HG03060 (cell line): ENCODE data around the gene LCOR.
"Not testable (repeated sequence)": the region's sequence is repeated elsewhere in the genome, so short reads cannot be mapped to it uniquely, and the experiment has no call there.

Source experiments
- ATAC-seq: cut with Tn5 transposase; IDR thresholded peaks from one replicate; pipeline ENCODE4 v1.9.1; 2021; ENCODE audit warnings: low read depth, moderate number of reproducible peaks; ENCODE audit not compliant: unreplicated experiment

LCOR gene

DNA sequence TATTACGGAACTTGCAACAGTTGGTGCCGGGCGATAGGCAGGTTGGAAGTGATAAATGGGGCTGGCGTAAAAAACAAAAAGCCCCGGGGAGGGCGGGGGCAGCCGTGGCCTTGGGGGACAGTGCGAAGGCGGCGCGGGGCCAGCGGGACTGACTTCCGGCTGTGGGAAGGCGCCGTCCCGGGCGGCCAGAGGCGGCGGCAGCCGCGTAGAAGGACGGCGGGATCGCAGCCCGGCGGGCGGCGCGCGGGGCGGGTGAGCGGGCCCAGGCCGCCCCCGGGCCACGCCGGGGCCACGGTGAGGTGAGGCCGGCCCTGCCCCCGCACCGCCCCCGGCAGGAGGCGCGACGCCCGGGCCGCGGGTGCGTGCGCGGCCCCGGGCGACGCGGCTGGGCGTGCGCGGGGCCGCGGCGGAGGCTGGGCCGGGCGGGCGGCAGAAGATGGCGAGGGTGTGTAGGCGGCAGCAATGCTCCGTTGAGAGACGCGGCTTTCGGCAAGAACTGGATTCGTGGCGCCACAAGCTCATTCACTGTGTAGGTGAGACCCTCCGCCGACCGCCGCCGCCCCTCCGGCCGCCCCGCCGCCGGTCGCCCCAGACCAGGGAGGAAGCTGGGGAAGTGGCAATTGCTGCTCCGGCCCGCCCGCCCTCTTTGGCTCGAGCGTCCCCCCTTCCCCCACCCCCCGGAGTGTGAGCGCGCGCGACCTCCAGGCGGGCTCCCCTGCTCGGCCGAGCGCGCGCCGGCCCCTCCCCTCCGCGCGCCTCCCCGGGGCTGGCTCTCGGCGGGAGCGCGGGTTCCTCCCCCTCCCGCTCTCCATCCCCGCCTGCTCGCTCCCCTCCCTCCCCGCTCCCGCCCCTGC is at the start of gene LCOR:
TSS of gene LCOR (plus strand) at position 432 of the 854 bp plus-strand sequence. CDS start 116,760 bp downstream, outside the sequence.
- peak; percentile 26 for ATAC-seq

DNA sequence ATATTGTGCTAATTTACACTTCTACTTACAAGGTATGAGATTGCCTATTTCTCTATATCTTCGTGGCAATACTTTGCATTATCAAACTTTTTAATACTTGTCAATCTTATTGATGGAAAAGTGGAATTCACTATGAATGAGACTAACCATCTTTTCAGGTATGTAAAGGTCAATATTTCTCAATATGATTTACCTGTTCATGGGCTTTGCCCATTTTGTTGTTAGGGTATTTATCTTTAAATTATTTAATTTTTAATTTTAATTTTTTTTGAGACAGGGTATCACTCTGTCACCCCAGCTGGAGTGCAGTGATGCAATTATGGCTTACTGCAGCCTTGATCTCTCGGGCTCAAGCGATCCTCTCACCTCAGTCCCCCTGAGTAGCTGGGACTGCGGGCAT is 47.8 kb upstream of the LCOR start:
- no peak for ATAC-seq

DNA sequence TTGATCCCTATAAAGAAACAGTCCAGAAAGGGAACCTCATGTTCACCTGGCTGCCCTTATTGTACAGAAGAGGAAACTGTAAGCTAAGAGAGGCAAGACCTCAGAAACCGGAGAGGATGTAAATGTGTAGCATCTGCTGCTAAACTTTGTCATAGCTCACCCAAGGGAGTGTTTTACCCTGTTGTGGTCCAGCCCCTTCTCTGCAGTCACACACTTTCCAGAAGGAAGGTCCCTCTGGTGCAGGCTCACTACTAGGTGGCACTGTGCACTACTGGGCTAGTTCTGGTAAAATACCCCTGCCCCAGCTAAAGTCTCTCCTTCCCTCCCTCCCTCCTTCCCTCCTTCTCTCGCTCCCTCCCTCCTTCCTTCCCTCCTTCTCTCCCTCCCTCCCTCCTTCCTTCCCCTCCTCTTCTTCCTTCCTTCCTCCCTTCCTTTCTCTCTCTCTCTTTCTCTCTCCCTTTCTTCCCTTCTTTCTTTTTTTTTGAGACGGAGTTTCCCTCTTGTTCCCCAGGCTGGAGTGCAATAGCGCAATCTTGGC is 42.5 kb upstream of the LCOR start:
- no peak for ATAC-seq

DNA sequence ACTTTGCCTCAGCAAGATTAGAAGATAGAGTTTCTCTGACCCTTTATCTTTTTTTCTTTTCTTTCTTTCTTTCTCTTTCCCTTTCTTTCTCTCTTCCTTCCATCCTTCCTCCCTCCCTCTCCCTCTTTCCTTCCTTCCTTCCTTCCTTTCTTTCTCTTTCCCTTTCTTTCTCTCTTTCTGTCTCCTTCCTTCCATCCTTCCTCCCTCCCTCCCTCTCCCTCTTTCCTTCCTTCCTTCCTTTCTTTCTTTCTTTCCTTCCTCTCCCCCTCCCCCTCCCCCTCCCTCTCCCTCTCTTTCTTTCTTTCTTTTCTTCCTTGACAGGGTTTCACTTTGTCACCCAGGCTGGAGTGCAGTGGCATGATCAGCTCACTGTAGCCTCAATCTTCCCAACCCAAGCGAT is 40.2 kb upstream of the LCOR start:
- no peak for ATAC-seq

DNA sequence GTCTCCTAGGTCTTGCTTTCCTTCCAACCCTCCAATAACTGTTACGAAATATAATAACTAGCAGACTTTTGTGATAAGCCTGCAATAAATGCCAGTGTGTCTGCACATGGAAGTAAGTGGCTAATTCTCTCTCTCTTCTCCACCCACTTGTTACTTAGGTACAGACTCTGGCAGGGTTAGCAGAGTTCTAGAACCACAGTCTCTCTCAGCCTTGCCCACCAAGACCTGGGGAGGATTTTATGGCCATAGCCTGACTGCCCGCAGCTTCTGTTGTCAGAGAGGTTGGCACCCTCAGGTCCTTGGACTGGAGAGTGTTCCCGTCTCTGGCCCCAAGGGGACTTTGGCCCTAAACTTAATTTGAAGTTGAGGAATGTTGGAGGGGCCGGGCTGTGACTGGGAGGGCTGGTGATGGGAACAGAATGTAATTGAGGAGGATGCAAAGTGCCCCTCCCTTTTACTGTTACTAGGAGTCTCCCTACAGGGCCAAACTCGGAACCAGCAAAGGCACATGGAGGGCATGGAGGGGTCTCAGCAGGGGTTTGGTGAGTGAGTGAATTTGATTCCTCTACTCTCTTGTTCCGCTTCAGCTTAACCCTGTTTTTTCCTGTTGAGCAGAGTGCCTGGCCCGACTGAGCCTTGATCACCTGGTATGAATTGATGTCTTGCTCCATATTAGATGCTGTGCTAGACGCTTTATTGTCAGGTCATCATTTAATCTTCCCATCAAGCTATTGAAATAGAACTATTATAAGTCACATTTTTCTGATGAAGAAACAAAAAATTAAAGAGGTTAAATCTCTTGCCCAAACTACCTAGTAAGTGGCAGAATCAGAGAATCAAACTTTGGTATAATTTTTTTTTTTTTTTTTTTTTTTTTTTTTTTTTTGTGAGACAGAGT is 37.0 kb upstream of the LCOR start:
- no peak for ATAC-seq

DNA sequence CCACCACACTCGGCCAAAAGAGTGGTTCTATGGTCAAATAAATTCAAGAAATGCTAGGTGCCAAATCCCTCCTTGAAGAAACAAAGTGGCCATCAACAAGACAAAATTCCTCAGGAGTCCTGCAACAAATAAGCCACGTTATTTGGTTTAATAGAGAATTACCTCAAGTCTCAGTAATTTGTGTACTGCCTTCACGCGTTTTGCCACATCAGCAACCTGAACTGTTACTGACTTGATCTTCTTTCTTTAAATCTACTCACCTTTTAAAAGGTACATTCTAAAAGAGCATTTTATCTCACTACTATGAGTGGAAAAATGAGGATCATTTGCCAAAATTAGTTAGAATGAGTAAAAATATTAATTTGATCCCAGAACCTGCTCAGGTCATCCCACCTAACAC is 34.6 kb upstream of the LCOR start:
- ATAC-seq: no peak

DNA sequence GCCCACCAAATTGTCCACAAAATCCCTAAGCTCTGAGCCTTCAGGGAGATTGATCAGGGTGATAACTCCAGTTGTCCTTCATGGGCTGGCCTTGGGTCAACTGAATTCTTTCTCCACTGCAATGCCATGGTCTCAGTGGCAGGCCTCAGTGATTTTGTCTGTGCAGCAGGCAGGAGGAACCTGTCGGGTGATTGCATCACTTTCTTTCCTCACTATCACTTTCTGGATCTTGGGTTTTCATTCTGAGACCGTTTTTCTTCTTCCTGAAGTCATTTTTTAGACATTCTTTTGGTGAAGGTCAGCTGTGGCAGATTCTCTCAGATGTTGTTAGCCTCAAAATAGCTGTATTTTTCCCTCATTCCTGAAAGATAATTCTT is 28.8 kb upstream of the LCOR start:
- no peak for ATAC-seq

DNA sequence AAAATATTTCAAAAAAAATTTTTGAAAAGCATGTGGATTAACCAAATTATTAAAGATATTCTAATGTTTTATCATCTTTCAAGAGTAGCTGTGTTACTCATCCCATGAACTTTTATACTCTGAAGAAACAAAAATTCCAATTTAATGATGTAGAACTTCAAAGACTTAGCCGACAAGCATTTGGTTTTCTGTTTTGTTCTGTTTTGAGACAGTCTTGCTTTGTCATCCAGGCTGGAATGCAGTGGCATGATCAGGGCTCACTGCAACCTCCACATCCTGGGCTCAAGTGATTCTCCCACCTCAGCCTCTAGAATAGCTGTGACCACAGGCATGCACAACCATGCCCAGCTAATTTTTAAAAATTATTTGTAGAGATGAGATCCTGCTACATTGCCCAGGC is 17.8 kb upstream of the LCOR start:
- ATAC-seq: no peak

DNA sequence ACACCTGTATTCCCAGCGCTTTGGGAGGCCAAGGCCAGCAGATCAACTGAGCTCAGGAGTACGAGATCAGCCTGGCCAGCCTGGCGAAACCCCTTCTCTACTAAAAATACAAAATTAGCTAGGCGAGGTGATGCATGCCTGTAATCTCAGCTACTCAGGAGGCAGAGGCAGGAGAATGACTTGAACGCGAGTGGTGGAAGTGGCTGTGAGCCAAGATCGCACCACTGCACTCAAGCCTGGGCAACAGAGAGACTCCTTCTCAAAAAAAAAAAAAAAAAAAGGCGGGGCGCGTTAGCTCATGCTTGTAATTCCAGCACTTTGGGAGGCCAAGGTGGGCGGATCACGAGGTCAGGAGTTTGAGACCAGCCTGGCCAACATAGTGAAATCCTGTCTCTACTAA is 13.1 kb upstream of the LCOR start:
- ATAC-seq: not testable (repeated sequence)

DNA sequence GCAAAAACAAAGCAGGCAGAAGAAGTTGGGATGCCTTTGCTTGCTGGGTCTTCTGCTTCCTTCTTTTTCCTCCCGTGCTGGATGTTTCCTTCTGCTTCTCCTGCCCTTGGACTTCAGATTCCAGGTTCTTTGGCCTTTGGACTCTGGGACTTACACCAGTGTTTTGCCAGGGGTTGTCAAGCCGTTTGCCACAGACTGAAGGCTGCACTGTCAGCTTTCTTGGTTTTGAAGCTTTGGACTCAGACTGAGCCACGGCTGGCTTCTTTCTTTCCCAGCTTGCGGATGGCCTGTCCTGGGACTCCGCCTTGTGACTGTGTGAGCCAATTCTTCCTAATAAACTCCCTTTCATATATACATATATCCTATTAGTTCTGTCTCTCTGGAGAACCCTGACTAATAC is 11.3 kb upstream of the LCOR start:
- no peak for ATAC-seq

DNA sequence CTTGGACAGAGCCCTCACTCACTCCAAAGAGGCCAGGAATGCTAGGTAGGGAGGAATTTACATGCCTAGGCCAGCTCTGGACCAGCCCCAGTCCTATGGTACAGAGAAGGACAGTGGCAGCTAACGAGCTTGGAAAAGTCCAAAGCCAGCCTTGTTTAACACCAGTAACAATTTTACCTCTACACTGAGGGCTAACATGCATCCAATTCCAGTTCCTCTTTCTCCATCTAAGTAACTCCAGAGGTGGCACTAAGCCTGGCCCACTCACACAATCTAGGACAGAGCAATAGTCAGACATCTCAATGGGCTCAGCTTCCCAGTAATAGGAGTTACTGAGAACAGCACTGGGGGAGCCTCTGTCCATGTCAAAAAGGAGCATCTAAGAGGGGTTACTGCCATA is 5.7 kb upstream of the LCOR start:
- ATAC-seq: no peak

DNA sequence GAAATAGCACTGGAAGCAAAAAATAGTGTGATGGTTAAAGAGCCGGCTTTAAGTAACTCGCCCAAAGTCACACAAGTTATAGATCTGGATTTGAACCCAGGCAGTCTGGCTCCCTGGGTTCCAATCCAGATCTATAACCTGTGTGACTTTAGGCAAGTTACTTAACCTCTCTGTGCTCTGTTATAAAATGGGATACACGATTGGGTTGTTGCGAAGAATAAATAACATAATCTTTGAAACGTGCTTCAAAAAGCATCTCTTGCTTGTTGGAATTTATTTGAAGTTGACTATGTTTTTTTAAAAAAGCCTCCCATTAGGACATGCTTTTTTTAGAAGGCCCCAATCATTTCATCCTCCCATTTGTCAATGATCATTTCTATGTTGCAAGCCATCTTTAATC is 3.5 kb upstream of the LCOR start:
- ATAC-seq: no peak

DNA sequence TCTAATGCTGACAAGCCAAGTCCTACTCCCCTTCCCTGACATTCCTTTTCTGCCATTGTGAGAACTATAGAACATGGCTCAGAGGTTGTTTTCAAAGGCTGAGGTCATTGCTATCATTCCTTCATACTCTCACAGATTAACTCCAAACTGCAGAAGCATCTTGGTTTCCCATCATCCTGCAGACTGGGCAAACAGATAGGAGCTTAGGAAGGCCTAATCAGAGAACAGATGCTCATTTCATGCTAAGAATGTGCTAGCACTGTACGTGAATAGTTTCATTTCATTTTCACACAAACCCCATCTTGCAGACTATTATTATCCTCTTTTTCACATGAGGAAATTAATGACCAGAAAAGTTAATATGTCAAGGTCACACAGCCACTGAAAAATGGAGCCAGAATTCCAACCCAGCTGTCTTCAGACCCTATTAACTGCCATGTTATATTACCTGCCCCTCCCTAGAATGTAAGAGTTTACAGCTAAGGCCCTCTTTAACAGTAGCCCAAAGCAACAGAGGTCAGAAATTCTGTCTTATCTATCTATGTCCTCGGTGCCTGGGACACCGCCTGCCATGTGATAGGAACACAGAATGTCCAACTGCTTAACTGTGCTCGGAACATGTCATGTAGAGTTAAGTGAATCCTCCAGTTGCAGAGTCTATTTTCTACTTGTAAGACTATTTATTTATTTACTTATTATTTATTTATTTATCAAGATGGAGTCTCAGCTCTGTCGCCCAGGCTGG is 2.9 kb upstream of the LCOR start:
- ATAC-seq: no peak

DNA sequence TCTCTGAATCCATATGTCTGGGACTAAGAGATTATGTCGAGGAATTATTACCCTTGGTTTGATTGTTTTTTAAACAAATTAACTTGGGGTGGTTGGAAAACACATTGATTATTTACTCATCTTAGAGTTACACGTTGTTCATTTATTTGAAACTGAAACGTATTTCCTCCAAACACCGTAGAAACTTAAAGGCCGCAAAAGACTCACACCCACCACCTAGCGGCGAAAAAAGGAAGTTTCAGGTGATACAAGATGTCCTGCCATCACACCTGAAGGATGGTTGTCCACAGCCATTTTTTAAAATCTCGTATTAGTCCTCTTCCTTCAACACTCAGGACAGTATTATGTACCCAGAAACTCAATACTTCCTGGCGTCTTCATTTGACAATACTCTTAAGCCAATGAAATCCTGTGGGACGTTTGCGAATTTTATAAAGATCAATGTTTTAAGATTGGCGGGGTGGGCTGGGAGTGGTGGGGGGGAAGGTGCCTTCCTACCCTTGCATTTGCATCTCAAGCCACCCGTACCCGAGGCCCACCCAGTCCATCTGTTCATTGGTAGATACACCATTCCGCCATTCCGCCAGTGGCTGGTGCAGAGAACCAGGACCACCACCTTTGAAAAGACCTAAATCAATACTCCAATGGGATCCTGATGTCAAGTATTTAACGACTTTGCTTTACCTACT is 1.4 kb upstream of the LCOR start:
- no peak for ATAC-seq

DNA sequence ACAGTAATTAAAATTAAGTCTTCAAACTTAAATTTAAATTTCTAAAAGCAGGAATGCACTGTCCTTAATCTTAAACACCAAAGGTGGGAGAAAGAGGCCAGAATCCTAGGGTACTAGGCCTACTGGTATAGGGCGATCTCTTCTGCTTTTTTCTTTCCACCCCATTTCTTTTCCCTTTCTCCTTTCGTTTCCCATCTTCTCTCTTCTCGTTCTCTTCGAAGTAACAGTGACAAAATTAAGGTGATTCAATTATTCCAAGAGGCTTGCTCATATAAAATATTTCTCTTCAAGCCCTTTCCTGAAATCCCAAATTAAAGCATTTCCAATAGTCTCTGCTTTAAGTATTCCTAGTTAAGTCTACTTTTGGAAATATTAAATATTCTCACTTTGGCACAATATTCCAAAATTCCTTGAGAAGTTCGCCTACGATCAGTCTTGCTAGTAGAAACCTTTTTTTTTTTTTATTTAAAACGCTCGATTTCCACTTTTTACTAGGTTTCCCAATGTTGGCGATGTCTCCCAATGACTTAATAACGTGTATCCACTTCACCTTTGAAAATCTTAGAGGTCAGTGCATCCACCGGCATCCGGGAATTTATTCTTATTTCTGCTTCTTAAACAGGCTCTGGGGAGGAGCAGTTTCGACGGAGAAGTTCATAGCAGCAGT is 765 bp upstream of the LCOR start:
- peak; percentile 3 for ATAC-seq

DNA sequence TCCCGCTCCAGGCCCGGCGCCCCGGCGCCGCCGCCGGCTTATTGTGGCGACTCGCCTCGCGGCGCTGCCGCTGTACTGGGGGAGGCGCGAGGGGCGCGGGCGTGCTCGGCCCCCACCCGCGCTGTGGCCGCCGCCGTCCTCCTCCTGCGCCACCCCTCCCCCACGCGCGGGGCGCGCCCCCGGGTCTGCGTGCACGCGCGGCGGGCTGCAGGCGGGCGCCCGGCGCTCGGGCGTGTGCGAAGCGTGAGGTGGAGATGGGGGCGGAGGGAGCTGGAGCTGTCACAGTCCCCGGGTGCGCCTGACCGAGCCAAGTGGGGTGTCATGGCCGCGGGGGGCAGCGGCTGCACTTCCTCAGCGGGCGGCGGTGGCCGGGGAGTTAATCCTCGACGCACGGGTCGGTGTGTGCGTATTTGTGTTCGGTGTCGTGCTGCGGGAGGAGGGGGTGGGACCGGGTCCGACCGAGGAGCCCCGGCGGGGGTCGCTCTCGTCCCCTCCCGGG is 672 bp downstream of the LCOR start:
- peak; percentile 58 for ATAC-seq

DNA sequence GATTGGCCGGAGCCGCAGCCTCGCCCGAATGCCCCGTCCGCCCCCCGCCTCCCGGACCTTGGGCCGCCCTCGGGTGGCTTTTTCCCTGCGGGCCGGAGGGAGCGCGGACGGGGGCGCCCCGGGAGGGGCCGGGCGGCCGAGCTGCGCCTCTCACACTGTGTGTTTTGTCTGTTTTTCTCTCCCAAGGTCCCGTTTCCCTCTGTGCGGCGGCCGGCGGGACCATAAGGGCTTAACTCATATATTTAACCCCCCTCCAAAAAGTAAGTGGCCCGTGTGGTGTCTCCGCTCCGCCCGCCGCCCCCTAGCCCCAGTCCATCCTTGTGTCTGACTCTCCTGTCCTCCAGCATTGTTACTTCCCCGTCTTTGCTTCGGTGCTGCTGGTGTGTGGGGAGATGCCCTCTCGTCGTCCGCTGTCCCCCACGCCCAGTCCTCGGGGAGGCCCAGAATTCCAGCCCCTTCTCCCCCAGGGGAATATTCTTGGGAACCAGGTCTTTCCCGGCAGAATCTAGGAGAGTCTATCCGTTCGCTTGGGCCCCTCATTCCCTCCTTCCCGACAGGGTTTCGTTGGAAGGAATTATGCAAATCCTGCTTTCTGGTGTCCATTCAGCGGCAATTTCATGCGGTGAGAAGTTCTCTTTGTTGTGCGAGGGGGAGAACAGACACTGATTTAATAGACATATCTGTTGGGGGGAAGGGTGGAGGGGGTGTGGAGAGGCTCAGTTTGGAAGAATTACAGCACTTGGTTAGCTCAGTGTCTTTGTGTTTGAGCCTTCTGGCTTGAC is 1.3 kb downstream of the LCOR start:
- no peak for ATAC-seq

DNA sequence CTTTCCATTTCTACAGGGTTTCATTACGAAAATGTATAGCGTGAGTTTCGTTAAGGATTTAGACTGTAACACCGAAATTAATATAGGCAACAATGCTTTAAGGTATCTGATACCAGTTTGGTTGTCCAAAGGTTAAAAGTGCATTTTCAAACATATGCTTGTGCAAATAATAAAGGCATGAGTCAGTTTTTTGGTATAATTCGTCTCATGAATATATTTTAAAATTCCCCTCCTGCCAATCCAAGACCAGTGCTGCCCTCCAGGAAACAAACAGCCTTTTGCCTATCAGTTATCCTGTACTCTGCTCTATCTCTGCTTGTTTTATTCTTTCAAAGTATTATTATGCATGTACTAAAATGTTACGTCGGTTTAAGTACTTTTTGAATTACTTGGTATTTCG is 2.0 kb downstream of the LCOR start:
- ATAC-seq: no peak

DNA sequence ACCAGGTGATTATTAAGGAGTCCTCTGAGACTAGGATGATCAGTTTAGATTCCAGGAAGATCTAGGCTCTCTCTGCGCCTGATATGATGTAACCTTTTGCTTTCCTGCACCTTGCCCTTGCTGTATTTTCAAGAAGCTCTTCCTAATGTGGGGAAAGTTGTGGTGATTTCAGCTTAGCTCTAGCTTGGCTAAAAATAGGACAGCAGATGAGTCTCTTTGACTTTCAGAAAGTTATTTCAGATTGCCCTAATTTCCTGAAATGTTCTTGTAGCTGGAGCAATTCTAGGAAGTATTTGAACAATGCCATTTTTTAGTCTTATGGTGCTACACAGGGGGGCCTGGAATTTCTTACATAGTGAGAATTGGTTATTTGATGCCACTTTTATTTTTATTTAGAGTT is 3.8 kb downstream of the LCOR start:
- ATAC-seq: no peak
